Stimulated activated CD4-positive, alpha-beta T cell treated with anti-CD3 and anti-CD28 coated beads, Interleukin-4, amount 100 ng/mL, for 48 hours (primary cell): ENCODE results near the gene PCDHA6.
"Not testable (repeated sequence)": the region's sequence is repeated elsewhere in the genome, so short reads cannot be mapped to it uniquely, and the experiment has no call there.

ENCODE experiments used
- DNase-seq, 2 donors: peaks; one replicate each; pipeline ENCODE4 v3.0.0-alpha.2; 2020; ENCODE audit warnings: low read depth in 2 of 2

The PCDHA6 gene

GRCh38 chr5:140827704-140828361 is at the start of gene PCDHA6:
Gene PCDHA6 (plus strand): TSS chr5:140827960. CDS start chr5:140828092, 132 bp downstream.
- DNase-seq = no peak

- DNase-seq = no peak
Observed at GRCh38 chr5:140780512-140780911, 47.2 kb upstream of the PCDHA6 start.

- DNase-seq = no peak
Observed at GRCh38 chr5:140785905-140786686, 41.7 kb upstream of the PCDHA6 start, which contains the start of gene PCDHA1. Gene PCDHA1 (plus strand): TSS chr5:140786140.

- DNase-seq = not testable (repeated sequence)
Observed at GRCh38 chr5:140787422-140787821, 40.3 kb upstream of the PCDHA6 start.

GRCh38 chr5:140787849-140788504 is 39.8 kb upstream of the PCDHA6 start:
- DNase-seq = not testable (repeated sequence)

GRCh38 chr5:140791089-140791488 is 36.7 kb upstream of the PCDHA6 start:
- DNase-seq = no peak

- DNase-seq = no peak
Observed at GRCh38 chr5:140794595-140795258, 33.0 kb upstream of the PCDHA6 start, which contains the start of gene PCDHA2. Gene PCDHA2 (plus strand): TSS chr5:140794852.

GRCh38 chr5:140795259-140795641 is 32.5 kb upstream of the PCDHA6 start:
- DNase-seq = no peak

- not testable (repeated sequence) for DNase-seq
Observed at GRCh38 chr5:140796072-140796717, 31.6 kb upstream of the PCDHA6 start.

GRCh38 chr5:140796718-140797095 is 31.1 kb upstream of the PCDHA6 start:
- DNase-seq = no peak

GRCh38 chr5:140800816-140801493 is 26.8 kb upstream of the PCDHA6 start, which contains the start of gene PCDHA3:
Gene PCDHA3 (plus strand): TSS chr5:140801057.
- no peak for DNase-seq

- no peak for DNase-seq
Observed at GRCh38 chr5:140801494-140801841, 26.3 kb upstream of the PCDHA6 start.

GRCh38 chr5:140802381-140802780 is 25.4 kb upstream of the PCDHA6 start:
- not testable (repeated sequence) for DNase-seq

- no peak for DNase-seq
Observed at GRCh38 chr5:140802781-140803271, 24.9 kb upstream of the PCDHA6 start.

- DNase-seq = peak; percentile 5 to 22
Observed at GRCh38 chr5:140806834-140807775, 20.7 kb upstream of the PCDHA6 start, which contains the start of gene PCDHA4. Gene PCDHA4 (plus strand): TSS chr5:140807068.

- not testable (repeated sequence) for DNase-seq
Observed at GRCh38 chr5:140808241-140808888, 19.4 kb upstream of the PCDHA6 start.

GRCh38 chr5:140808889-140809291 is 18.9 kb upstream of the PCDHA6 start:
- DNase-seq = no peak

- peak; percentile 10 to 42 for DNase-seq
Observed at GRCh38 chr5:140821375-140822280, 6.1 kb upstream of the PCDHA6 start, which contains the start of gene PCDHA5. Gene PCDHA5 (plus strand): TSS chr5:140821613.
